GM19455 (cell line): ENCODE measurements around the gene SF3B1.
"Not testable (repeated sequence)": the region's sequence is repeated elsewhere in the genome, so short reads cannot be mapped to it uniquely, and the experiment has no call there.

Experiments used
- ATAC-seq: cut with Tn5 transposase; IDR thresholded peaks from one replicate; pipeline ENCODE4 v1.9.1; 2021; ENCODE audit not compliant: unreplicated experiment

The SF3B1 gene

GRCh38 chr2:197379308-197379917 is 55.4 kb downstream of the SF3B1 start:
- ATAC-seq: not testable (repeated sequence)

DNA sequence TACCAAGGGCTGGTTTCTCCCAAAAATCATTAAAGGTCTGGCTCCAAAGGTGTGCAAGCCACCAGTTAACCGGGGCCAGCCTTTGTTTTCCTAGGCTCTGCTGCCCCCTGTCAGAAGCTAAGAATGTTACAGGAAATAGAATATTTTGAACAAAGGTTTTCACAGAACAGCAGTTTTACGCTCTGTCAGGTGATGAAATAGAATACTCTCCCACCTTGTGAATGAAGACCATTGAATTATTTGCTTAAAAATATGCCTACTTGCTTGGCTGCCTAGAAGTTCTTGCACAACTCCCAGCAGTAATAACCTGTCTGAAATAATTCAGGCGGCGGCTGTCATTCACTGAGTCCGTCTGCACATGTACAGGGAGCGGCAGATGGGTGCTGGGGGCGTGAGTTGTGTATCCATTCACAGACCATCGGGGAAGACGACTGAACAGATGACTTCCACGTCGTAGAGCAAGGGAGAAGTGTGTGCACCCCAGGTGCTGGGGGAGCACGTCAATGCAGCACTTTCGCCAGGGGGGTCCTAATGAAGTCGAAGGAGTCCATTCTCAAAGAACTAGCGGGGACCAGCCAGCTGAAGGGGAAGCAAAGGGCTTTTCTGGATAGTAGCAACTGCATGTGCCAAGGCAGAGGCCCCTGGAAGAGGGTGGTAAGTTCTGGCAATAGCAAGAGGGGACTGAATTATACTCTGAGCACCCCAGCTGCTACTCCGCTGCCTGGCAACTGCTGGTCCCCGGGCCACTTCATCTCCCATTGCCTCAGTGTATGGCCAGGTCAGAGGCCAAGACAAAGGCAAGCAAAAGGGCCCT is 56.1 kb downstream of the SF3B1 start:
- ATAC-seq: peak; percentile 61

DNA sequence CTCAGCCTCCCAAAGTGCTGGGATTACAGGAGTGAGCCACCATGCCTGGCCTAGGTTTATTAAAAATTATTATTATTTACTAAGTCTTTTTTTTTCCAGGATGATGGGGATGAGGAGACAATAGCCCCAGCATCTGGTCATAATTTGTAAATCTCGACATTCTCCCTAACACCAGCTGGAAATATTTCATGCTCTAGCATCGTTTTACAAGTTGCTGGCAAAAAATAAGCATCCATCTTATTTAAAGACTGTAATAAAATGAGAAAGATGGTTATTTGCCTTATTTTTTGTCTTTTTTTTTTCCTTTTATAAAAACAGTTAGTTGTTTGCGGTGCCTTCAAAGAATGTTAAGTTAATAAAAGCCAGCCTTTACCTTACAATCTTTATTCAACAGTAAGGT is 56.7 kb downstream of the SF3B1 start:
- ATAC-seq: no peak

DNA sequence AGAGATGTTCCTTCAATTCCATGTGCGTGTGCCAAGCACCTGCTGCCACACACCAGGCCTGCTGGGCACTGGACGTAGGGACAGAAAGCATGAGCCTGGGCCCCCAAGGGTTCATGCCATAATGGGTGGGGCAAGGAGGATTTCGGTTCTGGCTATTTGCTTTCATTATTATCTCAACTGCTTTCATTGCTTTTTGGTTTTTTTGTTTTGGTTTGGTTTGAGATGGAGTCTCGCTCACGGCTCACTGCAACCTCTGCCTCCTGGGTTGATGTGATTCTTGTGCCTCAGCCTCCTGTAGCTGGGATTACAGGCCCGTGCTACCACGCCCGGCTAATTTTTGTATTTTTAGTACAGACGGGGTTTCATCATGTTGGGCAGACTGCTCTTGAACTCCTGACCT is 57.2 kb downstream of the SF3B1 start:
- no peak for ATAC-seq

DNA sequence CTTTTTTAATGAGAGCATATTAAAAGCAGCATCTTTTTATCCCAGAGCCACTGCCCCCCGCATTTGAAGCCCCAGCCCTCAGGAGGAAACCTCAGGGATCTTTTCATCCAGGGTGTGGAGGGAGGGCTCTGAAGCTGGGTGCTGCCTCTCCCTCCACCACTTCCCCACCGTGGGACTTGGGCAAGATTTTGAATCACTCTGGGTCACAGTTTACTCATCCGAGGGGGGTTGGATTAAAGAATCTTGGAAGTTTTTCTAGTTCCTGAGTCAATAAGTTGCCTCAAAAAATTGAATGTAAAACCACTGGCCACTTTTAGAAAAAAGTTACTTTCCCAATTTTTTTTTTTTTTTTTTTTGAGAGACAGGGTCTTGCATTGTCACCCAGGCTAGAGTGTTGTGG is 62.2 kb downstream of the SF3B1 start:
- ATAC-seq: no peak

- not testable (repeated sequence) for ATAC-seq
Measured at GRCh38 chr2:197370664-197371063, 64.2 kb downstream of the SF3B1 start.

GRCh38 chr2:197369933-197370320 is 64.9 kb downstream of the SF3B1 start:
- ATAC-seq: no peak

- ATAC-seq: no peak
Measured at GRCh38 chr2:197369228-197369932, 65.4 kb downstream of the SF3B1 start.

DNA sequence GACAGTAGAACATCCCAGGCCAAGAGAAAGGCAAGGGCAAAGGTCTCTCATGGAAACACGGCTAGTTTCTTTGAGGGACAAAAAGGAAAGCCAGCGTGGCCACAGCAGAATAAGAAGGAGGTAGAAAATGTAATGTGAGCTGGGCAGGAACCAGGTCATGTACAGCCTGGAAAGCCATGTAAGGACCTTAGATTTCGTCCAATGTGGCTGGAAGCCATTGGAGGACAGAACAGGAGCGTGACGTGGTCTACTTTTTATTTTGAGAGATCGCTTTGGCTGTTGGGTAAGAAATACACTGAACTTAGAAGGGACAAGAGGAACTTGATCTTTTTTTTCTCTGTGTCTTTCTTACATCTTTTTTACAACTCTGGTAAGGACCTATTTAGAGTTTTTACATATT is 66.4 kb downstream of the SF3B1 start:
- ATAC-seq: no peak

DNA sequence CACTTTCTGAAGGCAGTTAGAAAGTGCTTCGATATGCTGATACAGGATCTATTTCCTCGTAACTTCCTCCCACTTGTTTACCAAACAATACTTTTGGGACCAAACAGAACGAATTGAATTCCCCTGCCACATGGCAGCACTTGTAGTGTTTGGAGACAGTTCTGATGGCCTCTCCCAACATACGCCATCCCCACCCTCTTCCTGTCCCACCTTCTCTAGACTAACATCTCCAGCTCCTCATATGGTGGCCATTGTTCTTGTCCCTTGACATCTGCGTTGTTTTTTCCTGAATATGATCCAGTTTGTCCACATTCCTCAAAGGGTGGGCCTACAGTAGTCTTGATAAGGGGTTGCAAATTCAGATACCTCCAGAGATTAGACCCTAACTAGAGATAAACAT is 70.8 kb downstream of the SF3B1 start:
- no peak for ATAC-seq

DNA sequence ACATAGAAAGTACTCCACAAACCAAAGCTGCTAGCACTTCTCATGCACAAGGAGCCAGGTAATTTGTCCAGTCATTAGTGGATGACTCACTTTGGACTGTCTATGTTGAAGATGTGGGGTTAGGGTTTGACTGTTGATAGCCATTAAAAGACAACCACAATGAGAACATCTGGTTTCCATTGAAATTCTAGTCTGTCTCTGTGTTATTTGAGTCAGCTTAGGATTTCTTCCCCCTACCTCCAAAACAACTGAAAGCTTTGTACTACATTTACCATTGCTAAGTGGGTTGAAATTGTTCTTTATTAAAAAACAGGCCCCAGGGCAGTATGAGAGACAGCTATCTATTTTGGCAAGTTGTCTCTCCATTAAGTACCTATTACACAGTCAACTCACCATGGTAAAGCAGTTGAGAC is 74.1 kb downstream of the SF3B1 start:
- peak; percentile 69 for ATAC-seq

DNA sequence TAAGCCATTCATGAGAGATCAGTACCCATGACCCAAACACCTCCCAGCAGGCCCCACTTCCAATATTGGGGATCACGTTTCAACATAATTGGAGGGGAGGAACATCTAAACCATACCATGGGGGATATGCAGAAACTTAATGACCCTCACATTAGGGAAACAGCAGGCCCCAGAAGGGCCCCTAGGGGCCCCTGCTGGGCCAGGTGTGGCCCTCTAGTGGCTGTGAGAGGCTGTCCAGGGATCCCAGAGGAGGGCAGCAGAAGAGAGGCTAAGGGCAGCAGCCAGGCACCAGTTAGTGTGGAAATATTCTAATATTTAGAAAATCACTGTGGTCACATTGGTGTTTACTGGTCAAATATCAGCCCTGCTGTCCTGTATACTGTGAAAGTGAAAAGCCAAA is 75.0 kb downstream of the SF3B1 start:
- no peak for ATAC-seq

- no peak for ATAC-seq
Measured at GRCh38 chr2:197358931-197359330, 75.9 kb downstream of the SF3B1 start.

- ATAC-seq: no peak
Measured at GRCh38 chr2:197357986-197358385, 76.8 kb downstream of the SF3B1 start.

- no peak for ATAC-seq
Measured at GRCh38 chr2:197356136-197356535, 78.7 kb downstream of the SF3B1 start.

DNA sequence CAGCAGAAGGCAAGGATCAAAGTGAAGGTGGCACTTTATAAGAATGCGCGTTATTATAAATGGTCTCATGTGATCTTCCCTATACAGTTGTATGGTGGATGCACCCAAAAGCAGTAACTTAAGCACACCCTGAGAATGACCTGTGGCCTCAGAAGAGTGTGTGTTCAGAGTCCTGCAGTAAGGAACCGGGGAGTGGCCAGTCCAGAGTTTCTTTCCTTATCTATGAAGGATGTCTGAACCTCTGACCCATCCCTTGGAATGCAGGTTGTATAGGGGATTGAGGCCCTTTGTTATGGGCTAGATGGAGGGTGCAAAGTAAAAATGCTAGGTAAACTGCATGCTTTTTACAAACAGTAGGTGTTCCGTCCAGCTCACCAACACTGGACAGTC is 80.7 kb downstream of the SF3B1 start:
- ATAC-seq: no peak

DNA sequence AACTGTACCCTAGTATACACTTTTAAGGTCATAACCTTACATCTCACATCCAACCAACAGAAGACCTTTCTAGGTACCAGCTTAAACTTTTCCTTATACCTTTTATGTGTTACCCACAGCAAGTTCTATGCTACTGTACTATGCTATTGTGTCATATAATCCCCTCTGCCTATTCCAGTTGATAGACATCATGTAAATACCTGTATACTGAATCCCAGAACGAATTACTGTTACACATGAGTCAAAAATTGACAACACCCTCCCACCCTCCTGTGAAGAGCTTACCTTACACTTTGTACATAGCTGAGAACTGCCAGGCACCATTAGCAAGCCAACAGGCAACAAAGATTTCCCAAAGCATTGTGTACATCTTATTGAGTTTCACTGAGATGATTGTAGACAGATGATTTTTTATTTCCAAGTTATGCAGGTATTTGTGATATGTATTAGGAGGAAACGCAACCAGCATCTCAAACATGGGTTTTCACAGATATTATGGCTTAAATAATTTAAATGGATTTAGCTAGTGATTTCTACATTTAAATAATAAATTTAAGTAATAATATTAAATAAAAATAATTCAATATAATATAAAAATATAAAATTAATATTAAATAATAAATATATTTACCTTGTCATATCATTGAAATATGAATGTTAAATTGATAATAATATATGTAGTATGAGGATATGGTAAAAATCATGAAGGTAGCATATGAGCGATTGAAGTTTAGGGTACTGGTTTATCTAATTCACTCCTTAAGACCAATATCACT is 81.2 kb downstream of the SF3B1 start:
- ATAC-seq: no peak

DNA sequence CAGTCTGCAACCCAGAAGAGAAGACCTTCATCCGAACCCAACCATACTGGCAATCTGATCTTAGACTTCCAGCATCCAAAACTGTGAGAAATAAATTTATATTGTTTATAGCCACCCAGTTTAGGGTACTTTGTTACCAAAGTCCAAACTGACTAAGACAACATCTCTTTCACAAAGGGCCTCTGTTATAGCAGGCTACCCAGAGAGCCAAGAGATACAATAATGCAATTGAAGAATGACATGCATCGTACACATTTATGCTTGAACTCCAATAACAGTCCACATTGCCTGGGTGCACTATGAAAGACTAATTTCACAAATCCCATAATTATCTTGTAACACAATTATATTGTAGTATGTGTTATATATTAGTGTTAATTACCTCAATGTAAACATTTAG is 85.1 kb downstream of the SF3B1 start:
- no peak for ATAC-seq

GRCh38 chr2:197348721-197349360 is 86.0 kb downstream of the SF3B1 start:
- ATAC-seq: no peak

GRCh38 chr2:197345846-197346370 is 88.9 kb downstream of the SF3B1 start:
- ATAC-seq: no peak

DNA sequence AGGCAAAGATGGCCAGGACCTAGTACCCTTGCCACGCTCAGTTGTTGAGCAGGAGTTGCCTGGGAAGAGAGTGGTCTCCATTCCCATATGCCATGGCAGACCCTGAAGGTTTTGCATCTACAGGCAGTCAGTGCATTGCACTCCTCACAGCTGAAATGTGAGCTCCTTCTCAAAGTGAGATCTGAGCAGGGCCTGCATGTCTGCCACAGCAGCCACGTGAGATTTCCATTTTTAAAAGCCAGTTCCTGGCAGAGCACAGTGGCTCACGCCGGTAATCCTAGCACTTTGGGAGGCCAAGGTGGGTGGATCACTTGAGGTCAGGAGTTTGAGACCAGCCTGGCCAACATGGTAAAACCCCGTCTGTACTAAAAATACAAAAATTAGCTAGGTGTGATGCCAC is 90.9 kb downstream of the SF3B1 start:
- ATAC-seq: not testable (repeated sequence)
